ENCODE results near the gene CBX8. TPM values are rescaled to one million over a fixed set of nuclear protein-coding genes. Genes with fewer than 3 reads are reported as not detected.

Gene CBX8
- total and polyA plus RNA-seq, 2 of the 13 experiments (the other 11 are each of a cell fraction or from before 2014, with no cell fraction given): 0.34 to 12.6 TPM

- TF ChIP-seq HNRNPLL (IDR thresholded peaks at IDR 0.05; ENCODE audit: low read depth, low read length, poor library complexity, severe bottlenecking) (peak; percentile 4), ZNF232 (CRISPR knock-in tag; IDR thresholded peaks at IDR 0.05; ENCODE audit: borderline replicate concordance) (no peak), MXD1 (CRISPR knock-in tag; IDR thresholded peaks at IDR 0.05) (no peak), ZBTB38 (CRISPR knock-in tag; IDR thresholded peaks at IDR 0.05) (peak; percentile 26; the same call in 1 of the 2 replicates), ZNF773 (CRISPR knock-in tag; IDR thresholded peaks at IDR 0.05; ENCODE audit: borderline replicate concordance) (no peak), REXO4 (CRISPR knock-in tag; IDR thresholded peaks at IDR 0.05; ENCODE audit: borderline replicate concordance) (no peak), MAFK (conservative IDR thresholded peaks at IDR 0.05 in 1 of 2, IDR thresholded peaks at IDR 0.05 in 1 of 2; ENCODE audit: low read length in 2 of 2) (no peak), ZNF441 (CRISPR knock-in tag; IDR thresholded peaks at IDR 0.05; ENCODE audit: borderline replicate concordance) (no peak), ATRX (CRISPR knock-in tag; IDR thresholded peaks at IDR 0.05; ENCODE audit: borderline replicate concordance) (no peak), GABPB1 (CRISPR knock-in tag; IDR thresholded peaks at IDR 0.05) (no peak), FOXP4 (CRISPR knock-in tag; IDR thresholded peaks at IDR 0.05) (no peak), ZNF710 (CRISPR knock-in tag; IDR thresholded peaks at IDR 0.05; ENCODE audit: borderline replicate concordance) (no peak), LBX2 (CRISPR knock-in tag; IDR thresholded peaks at IDR 0.05; ENCODE audit: borderline replicate concordance) (no peak), PCBP1 (IDR thresholded peaks at IDR 0.05; ENCODE audit: borderline replicate concordance, low read depth, low read length) (0 out of 2 replicates have a peak, but pooled peaks have one; percentile 4)
Measured at GRCh38 chr17:79814127-79814973, 17.5 kb upstream of the CBX8 start (continued).

All from HepG2 (cell line).